Left hindlimb (tissue), 1 donor: ENCODE data around the gene EDA2R.

Experiments
- DNase-seq: peaks from one replicate; pipeline ENCODE4 v3.0.0-alpha.2; 2018

The EDA2R gene

GRCh38 chrX:66638591-66639500, at the start of gene EDA2R:
TSS of gene EDA2R (minus strand) at chrX:66639078. CDS start at chrX:66616020, 23,058 bp downstream.
- peak; percentile 27 for DNase-seq

GRCh38 chrX:66684196-66684595, 45.3 kb upstream of the EDA2R start:
- DNase-seq, result no peak

GRCh38 chrX:66680451-66680850, 41.6 kb upstream of the EDA2R start:
- no peak for DNase-seq

GRCh38 chrX:66677430-66677829, 38.6 kb upstream of the EDA2R start:
- no peak for DNase-seq

- DNase-seq, result no peak
Measured at GRCh38 chrX:66676990-66677389, 38.1 kb upstream of the EDA2R start.

GRCh38 chrX:66676413-66676812, 37.5 kb upstream of the EDA2R start:
- DNase-seq, result no peak

- DNase-seq, result no peak
Measured at GRCh38 chrX:66675541-66675940, 36.7 kb upstream of the EDA2R start.

GRCh38 chrX:66674506-66674905, 35.6 kb upstream of the EDA2R start:
- DNase-seq, result no peak

- DNase-seq, result no peak
Measured at GRCh38 chrX:66672106-66672505, 33.2 kb upstream of the EDA2R start.

GRCh38 chrX:66654411-66654810, 15.5 kb upstream of the EDA2R start:
- DNase-seq, result no peak

GRCh38 chrX:66635360-66635759, 3.5 kb downstream of the EDA2R start:
- DNase-seq, result no peak

- DNase-seq, result no peak
Measured at GRCh38 chrX:66634272-66634671, 4.6 kb downstream of the EDA2R start.

GRCh38 chrX:66633541-66633940, 5.3 kb downstream of the EDA2R start:
- DNase-seq, result no peak

- no peak for DNase-seq
Measured at GRCh38 chrX:66632981-66633380, 5.9 kb downstream of the EDA2R start.

- no peak for DNase-seq
Measured at GRCh38 chrX:66632473-66632872, 6.4 kb downstream of the EDA2R start.

- no peak for DNase-seq
Measured at GRCh38 chrX:66625525-66625924, 13.4 kb downstream of the EDA2R start.

- no peak for DNase-seq
Measured at GRCh38 chrX:66622209-66622608, 16.7 kb downstream of the EDA2R start.

- no peak for DNase-seq
Measured at GRCh38 chrX:66616944-66617343, 21.9 kb downstream of the EDA2R start.

- no peak for DNase-seq
Measured at GRCh38 chrX:66602381-66602938, 36.4 kb downstream of the EDA2R start.

GRCh38 chrX:66601522-66601921, 37.4 kb downstream of the EDA2R start:
- DNase-seq, result no peak

GRCh38 chrX:66579219-66579618, 59.7 kb downstream of the EDA2R start:
- DNase-seq, result no peak

- DNase-seq, result no peak
Measured at GRCh38 chrX:66553973-66554372, 84.9 kb downstream of the EDA2R start.

- no peak for DNase-seq
Measured at GRCh38 chrX:66547847-66548369, 91.0 kb downstream of the EDA2R start.
